Activated T-helper 1 cell treated with anti-CD3 and anti-CD28 coated beads, Interleukin-2, amount 50 U/mL, for 16 hours (primary cell): ENCODE measurements around the gene PTPN4.
"Not testable (repeated sequence)": the region's sequence is repeated elsewhere in the genome, so short reads cannot be mapped to it uniquely, and the experiment has no call there.

ENCODE experiments used
- DNase-seq, 2 donors: peaks; one replicate each; pipeline ENCODE4 v3.0.0-alpha.2; 2020; ENCODE audit warnings: low read depth in 1 of 2, low spot score in 1 of 2

Gene PTPN4

DNA sequence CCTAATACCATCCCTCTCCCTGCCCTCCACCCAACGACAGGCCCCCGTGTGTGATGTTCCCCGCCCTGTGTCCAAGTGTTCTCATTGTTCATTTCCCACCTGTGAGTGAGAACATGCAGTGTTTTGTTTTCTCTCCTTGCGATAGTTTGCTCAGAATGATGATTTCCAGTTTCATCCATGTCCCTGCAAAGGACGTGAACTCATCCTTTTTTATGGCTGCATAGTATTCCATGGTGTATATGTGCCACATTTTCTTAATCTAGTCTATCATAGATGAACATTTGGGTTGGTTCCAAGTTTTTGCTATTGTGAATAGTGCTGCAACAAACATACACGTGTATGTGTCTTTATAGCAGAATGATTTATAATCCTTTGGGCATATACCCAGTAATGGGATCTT lies 44.7 kb downstream of the PTPN4 start:
- DNase-seq, result not testable (repeated sequence)

GRCh38 chr2:119808516-119809147 lies 48.9 kb downstream of the PTPN4 start:
- DNase-seq, result no peak

GRCh38 chr2:119809339-119810048 lies 49.8 kb downstream of the PTPN4 start:
- DNase-seq, result no peak

DNA sequence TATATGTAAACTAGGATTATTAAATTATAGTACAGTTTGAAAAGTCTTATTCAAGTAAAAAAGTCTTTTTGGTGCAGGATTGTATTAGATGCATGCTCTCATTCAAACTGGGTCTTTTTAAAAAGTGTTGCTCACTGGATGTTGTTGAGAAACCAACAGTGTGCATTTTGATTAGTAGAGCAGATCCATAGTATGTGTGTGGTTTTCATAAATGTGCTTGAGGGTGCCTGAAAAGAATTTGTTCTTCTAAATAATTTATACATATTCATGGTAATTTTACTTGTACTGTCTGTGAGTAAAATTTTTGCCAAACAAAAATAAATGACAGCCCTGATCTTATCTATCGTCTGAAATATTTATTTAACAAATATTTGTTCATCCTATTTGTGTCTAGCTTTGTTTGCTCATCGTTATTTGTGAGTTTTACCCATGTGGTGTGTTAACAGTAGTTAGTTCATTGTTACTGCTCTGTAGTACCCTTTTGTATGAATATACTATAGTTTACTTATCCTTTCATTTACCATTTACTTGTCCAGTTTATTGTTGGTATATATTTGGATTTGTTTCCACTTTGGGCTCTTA lies 50.4 kb downstream of the PTPN4 start:
- DNase-seq, result no peak

DNA sequence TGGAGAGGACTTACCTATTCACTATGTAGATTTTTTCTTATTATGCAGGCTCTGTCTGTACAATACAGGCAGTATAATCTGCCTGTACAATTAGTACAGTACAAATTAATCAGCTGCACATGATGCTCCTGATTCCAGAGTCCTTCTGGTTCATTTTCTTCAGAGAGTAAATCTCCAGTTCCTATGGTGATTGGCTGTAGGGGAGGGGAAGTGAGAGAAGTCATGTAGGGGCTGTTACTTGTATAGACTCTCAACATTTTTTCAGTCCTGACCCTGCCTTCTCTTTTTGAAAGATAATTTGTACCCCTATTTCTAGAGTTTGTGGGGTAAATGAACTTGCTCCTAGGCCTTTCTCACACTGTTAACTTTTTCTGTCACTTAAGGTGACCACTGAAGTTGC lies 54.5 kb downstream of the PTPN4 start:
- no peak for DNase-seq

DNA sequence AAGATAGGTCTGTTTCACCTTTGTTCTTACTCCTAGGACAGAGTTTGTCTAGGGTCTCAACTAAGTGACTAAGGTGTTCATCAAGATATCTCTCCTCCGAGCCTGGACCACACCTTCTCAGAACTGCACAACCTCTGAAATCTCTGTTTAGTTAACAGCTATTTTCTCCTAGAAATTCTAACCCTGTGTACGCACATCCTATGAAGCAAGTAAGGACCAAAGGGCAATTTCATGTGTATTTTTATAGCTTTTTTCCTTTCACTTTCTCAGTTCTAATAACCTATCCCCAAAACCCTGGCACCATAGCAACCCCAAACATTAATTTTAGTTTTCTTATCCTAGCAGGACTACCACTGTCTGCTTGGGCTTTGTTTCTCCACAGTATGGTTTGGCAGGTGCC lies 59.1 kb downstream of the PTPN4 start:
- DNase-seq, result no peak

GRCh38 chr2:119819846-119820245 lies 60.1 kb downstream of the PTPN4 start:
- no peak for DNase-seq

DNA sequence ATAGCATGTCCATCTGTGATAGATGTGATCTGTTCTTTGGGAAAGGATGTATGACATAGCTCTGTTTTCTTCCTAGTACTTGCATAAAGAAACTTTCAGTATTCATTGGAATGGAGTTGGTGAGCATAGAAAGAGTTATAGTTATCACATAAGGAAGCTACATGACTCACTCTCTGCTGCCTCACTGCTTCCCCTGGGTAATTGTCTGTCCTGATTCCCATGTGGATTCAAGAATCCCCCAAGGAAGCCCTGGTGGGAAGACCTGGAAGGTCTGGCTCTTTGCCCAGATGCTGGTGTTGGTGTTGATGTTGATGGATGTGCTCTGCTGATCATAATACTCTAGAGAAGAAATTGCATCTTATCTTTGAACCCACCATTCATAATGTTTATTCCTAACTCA lies 60.6 kb downstream of the PTPN4 start:
- DNase-seq, result no peak

- DNase-seq, result no peak
Observed at GRCh38 chr2:119821266-119821665, 61.5 kb downstream of the PTPN4 start.

DNA sequence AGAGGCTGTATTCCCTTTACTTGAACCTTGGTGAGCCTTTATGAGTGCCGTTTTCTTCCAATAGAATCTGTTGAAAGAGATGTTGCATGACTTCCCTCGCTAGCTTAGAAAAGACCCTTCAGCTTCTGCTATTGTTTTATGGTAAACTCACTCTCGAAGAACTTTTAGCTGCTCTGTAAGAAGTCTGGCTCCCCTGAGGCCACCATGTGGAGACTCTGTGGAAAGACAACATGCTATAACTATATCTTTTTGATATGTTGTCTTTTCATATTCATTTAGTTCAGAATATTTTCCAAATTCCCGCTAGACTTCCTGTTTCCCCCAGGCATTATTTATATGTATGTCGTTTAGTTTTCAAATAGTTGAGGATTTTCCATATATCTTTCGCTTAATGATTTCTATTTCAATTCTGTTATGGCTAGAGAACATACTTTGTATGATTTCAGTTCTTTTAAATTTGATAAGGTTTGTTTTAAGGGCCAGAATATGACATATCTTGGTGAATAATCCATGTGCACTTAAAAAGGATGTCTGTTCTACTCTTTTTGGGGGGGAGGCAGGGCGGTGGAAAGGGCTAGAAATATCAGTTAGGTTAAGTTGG lies 64.1 kb downstream of the PTPN4 start:
- DNase-seq, result no peak

DNA sequence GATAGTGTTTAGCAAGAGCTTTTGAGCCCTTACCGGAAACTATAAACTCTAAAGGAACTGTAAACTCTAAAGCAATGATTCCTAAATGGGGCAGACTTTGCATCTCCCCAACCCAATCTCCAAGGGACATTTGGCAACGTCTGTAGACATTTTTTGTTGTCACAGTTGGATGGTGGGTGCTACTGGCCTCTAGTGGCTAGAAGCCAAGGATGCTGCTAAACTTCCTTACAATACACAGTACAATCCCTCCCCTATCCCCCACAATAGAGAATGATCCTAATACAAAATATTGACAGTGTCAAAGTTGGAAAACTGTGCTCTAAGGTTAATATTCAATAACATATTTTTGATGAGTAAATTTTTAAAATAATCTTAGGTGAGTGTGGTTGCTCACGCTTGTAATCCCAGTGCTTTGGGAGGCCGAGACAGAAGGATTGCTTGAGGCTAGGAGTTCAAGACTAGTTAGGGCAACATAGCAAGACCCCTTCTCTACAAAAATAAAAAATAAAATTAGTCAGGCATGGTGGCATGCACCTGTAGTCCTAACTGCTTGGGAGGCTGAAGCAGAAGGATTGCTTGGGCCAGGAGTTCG lies 66.7 kb downstream of the PTPN4 start:
- no peak for DNase-seq

- DNase-seq, result no peak
Observed at GRCh38 chr2:119827866-119828507, 68.3 kb downstream of the PTPN4 start.

- DNase-seq, result no peak
Observed at GRCh38 chr2:119836455-119837142, 76.9 kb downstream of the PTPN4 start.

DNA sequence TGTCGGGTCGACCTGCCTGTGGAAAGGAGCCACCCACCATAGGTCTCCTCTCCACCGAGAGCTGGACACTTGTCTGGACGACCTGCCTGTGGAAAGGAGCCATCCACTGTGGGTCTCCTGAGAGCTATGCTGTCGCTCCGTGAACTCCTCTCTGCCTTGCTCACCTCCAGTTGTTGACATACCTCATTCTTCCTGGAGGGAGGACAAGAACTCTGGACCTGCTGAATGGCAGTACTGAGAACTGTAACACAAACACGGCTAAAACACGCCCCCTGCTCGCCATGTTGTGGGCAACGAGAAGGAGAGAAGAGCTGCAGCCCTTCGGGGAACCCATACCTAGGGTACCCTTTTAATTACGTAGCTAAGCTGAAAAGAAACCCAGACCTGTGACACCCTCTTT lies 77.6 kb downstream of the PTPN4 start:
- no peak for DNase-seq

- DNase-seq, result no peak
Observed at GRCh38 chr2:119837759-119838158, 78.0 kb downstream of the PTPN4 start.

GRCh38 chr2:119838179-119838578 lies 78.5 kb downstream of the PTPN4 start:
- DNase-seq, result no peak

GRCh38 chr2:119841550-119841949 lies 81.8 kb downstream of the PTPN4 start:
- DNase-seq, result no peak

DNA sequence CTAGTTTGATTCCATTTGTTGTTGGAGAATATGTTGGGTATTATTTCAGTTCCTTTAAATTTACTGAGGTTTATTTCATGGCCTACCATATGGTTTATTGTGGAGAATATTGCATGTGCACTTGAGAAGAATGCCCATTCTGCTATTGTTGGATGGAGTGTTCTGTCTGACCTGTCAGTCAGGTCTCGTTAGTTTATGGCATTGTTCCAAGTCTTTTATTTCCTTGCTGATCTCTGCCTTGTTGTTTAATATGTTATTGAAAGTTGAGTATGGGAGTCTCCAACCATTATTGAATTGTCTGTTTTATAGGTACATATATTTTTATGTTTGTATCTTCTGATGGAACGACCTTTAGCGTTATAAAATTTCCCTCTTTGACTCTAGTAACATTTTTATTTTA lies 86.3 kb downstream of the PTPN4 start:
- no peak for DNase-seq

DNA sequence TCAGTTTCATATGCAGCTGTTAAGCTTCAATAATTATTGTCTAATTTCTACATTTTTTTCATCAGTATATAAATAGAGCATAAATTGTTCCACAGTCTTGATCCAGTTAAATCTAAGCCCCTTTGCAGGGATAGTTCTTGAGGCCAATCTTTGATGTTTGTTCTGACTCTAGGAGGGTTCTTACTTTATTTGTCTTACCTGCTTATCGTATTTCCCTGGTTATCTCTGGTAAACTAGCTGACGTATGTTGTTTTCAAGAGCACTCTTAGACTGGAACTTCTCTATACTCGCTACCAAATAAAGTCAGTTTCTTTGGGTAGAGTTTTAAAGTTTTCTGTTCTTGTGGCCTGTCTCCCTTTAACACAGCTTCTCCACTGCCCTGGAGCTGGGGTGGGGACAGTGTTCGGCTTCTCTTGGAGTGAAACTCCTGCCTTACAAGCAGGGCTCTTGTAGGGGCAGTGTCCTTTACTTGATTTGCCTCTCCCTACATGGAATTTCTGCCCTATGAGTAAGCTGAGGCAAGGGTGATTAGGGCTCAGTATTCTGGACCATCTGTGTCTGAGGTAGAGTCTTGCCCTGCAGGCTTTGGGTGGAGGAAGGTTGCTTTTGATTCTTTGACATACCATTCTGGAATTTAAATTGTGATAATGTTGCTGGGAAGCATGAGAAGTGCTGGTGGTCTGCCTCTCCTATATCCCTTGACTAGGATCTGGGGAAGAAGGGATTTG lies 90.3 kb downstream of the PTPN4 start:
- DNase-seq, result no peak

GRCh38 chr2:119852214-119852613 lies 92.5 kb downstream of the PTPN4 start:
- DNase-seq, result no peak
